C4-2B (cell line): ENCODE measurements around the gene GPRIN1.

Experiments
- CTCF ChIP-seq: fragments of 450-650 bp; conservative IDR thresholded peaks from 2 replicates; pipeline ENCODE4 v1.5.1; 2017; ENCODE audit warnings: mild to moderate bottlenecking
- ZFX ChIP-seq: fragments of 450-650 bp; IDR thresholded peaks from 2 replicates; pipeline ENCODE4 v1.6.1; 2017

DNA sequence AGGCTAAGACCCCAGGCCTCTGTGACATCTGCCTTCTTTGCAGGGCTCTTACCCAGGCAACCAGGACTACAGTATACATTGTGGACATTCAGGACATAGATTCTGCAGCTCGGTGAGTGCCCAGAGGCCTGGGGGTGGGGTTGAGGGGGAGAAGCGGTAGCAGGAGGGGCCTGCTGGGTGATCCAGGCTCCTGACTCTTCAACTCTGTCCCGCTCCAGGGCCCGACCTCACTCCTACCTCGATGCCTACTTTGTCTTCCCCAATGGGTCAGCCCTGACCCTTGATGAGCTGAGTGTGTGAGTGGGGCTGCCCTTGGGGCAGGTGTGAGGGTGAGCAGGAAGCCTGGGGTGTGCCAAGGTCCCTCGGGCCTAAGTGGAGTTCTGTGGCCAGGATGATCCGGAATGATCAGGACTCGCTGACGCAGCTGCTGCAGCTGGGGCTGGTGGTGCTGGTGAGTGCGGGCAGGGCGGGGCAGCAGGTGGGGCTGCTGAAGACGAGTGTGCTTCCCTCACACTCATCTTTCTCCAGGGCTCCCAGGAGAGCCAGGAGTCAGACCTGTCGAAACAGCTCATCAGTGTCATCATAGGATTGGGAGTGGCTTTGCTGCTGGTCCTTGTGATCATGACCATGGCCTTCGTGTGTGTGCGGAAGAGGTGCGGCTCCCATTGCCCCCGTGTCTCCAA lies 19.8 kb downstream of the GPRIN1 start:
- TF ChIP-seq CTCF (no peak), ZFX (no peak)
